KMS-11 (cell line): ENCODE measurements around the gene KCTD15.

Source experiments
- H2AFZ ChIP-seq: fragments of 200-600 bp; sonication (generic); 2 replicates; pipeline ENCODE4 v1.6.1; 2016; ENCODE audit warnings: antibody characterized with exemption, mixed run types, low read depth
- H3K27ac ChIP-seq: fragments of 200-600 bp; sonication (generic); 2 replicates; pipeline ENCODE4 v1.6.1; 2016; ENCODE audit warnings: mild to moderate bottlenecking, mixed run types
- H3K27me3 ChIP-seq: fragments of 200-600 bp; sonication (generic); 2 replicates; pipeline ENCODE4 v1.6.1; 2017; ENCODE audit warnings: mild to moderate bottlenecking, low read depth, mixed run types, moderate library complexity; ENCODE audit not compliant: insufficient read depth
- H3K36me3 ChIP-seq: fragments of 200-600 bp; sonication (generic); 2 replicates; pipeline ENCODE4 v1.6.1; 2017; ENCODE audit warnings: mild to moderate bottlenecking, mixed run types; ENCODE audit not compliant: insufficient read depth
- H3K4me1 ChIP-seq: fragments of 200-600 bp; sonication (generic); 2 replicates; pipeline ENCODE4 v1.6.1; 2016; ENCODE audit warnings: mild to moderate bottlenecking, low read depth, mixed run types; ENCODE audit not compliant: poor library complexity, severe bottlenecking
- H3K4me2 ChIP-seq: fragments of 200-600 bp; sonication (generic); 2 replicates; pipeline ENCODE4 v1.7.0; 2016; ENCODE audit warnings: mild to moderate bottlenecking, mixed run types
- H3K4me3 ChIP-seq: fragments of 200-600 bp; sonication (generic); IDR thresholded peaks from 2 replicates; pipeline ENCODE4 v1.6.1; 2017; ENCODE audit warnings: low read depth, low read length, mixed read lengths; ENCODE audit not compliant: insufficient read depth
- H3K79me2 ChIP-seq: fragments of 200-600 bp; sonication (generic); 2 replicates; pipeline ENCODE4 v1.6.1; 2016; ENCODE audit warnings: low read depth, mixed run types; ENCODE audit not compliant: insufficient read depth
- H3K9ac ChIP-seq: fragments of 200-600 bp; sonication (generic); 2 replicates; pipeline ENCODE4 v1.6.1; 2016; ENCODE audit warnings: mild to moderate bottlenecking, mixed run types
- H4K20me1 ChIP-seq: fragments of 200-600 bp; sonication (generic); 2 replicates; pipeline ENCODE4 v1.6.1; 2016; ENCODE audit warnings: mild to moderate bottlenecking, mixed run types; ENCODE audit not compliant: insufficient read depth
- TF ChIP-seq, protein P1 (sequence below): fragments of 200-600 bp; sonication (generic); conservative IDR thresholded peaks from 2 replicates; pipeline ENCODE4 v1.6.1; 2017; ENCODE audit warnings: low read depth, mild to moderate bottlenecking, antibody characterized with exemption, low read length, moderate library complexity, mixed read lengths

The KCTD15 gene

DNA sequence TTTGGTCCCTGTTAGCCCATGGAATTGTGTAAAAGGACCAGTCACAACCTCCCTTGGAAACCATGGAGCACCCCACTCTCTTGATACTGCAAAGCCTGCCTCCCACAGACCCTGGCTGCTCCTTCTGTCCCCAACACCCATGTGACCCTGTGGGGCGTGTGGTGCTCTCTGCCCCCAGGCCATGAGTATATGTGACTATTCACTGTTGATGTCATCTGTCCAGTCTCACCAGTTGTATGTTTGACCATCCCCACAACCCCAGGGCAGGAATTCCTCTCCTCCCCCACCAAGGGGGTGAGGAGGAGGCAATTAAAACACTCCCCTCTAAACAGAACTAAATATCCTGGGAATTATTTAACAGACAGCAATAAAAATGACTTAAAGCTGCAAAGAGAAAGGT is 35.2 kb downstream of the KCTD15 start:
- no peak overlapping the region for H3K9ac ChIP-seq
- no peak overlapping the region for H3K4me2 ChIP-seq
- TF ChIP-seq, protein P1, sequence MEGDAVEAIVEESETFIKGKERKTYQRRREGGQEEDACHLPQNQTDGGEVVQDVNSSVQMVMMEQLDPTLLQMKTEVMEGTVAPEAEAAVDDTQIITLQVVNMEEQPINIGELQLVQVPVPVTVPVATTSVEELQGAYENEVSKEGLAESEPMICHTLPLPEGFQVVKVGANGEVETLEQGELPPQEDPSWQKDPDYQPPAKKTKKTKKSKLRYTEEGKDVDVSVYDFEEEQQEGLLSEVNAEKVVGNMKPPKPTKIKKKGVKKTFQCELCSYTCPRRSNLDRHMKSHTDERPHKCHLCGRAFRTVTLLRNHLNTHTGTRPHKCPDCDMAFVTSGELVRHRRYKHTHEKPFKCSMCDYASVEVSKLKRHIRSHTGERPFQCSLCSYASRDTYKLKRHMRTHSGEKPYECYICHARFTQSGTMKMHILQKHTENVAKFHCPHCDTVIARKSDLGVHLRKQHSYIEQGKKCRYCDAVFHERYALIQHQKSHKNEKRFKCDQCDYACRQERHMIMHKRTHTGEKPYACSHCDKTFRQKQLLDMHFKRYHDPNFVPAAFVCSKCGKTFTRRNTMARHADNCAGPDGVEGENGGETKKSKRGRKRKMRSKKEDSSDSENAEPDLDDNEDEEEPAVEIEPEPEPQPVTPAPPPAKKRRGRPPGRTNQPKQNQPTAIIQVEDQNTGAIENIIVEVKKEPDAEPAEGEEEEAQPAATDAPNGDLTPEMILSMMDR: no peak
- no peaks in the 10 kb centered on the region for H4K20me1 ChIP-seq
- no peaks in the 10 kb centered on the region for H3K36me3 ChIP-seq
- H3K79me2 ChIP-seq: no peaks in the 10 kb centered on the region
- no peaks in the 10 kb centered on the region for H3K4me1 ChIP-seq
- no peak overlapping the region for H3K27ac ChIP-seq
- no peak overlapping the region for H2AFZ ChIP-seq
- H3K4me3 ChIP-seq: no peak overlapping the region
- H3K27me3 ChIP-seq: no peaks in the 10 kb centered on the region

DNA sequence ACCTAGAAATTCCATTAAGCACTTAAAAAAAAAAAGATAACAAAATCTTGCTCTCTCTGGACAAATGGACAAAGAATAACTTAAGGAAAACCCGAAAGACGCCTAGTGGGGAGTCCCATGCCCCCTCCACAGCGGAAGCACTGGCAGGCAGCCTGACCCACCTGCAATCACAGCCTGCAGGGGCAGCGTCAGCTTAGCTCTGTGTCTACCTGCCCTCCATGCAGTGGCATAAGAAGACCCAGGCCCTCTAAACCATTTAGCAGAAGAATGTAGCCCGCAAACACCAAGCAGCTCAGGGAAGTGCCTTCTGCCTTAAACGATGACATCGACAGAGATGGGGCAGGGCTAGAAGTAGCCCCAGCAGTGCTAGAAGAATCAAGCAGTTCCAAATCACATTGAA is 36.0 kb downstream of the KCTD15 start:
- H3K27me3 ChIP-seq: no peaks in the 10 kb centered on the region
- TF ChIP-seq, protein P1: no peak
- no peaks in the 10 kb centered on the region for H3K79me2 ChIP-seq
- no peaks in the 10 kb centered on the region for H3K36me3 ChIP-seq
- no peak overlapping the region for H3K4me3 ChIP-seq
- H3K27ac ChIP-seq: no peak overlapping the region
- H3K9ac ChIP-seq: no peak overlapping the region
- no peaks in the 10 kb centered on the region for H3K4me1 ChIP-seq
- no peaks in the 10 kb centered on the region for H4K20me1 ChIP-seq
- H2AFZ ChIP-seq: no peak overlapping the region
- H3K4me2 ChIP-seq: no peak overlapping the region

DNA sequence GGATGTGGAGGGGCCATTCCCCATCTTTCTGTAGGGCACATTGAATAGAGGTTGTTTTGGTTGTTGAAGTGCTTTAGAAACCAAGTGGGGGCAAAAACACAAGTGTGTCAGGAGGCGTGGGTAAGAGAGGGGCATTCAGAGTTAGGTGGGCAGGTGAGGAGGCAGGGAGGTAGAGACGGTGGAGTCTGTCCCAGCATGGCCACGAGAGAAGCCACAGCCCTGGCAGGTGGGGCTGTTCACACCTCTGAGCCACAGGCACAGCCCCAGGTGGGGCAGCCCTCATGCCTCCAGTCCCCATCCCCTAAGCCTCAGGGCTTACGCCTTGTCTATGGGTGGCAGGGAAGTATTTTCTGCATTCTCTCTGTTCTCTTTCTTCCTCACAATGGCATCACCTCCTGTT is 43.7 kb downstream of the KCTD15 start:
- TF ChIP-seq, protein P1: no peak
- no peaks in the 10 kb centered on the region for H3K79me2 ChIP-seq
- no peak overlapping the region for H3K4me2 ChIP-seq
- H2AFZ ChIP-seq: no peak overlapping the region
- H3K4me3 ChIP-seq: no peak overlapping the region
- no peaks in the 10 kb centered on the region for H3K4me1 ChIP-seq
- H3K36me3 ChIP-seq: no peaks in the 10 kb centered on the region
- H4K20me1 ChIP-seq: no peaks in the 10 kb centered on the region
- H3K27me3 ChIP-seq: no peaks in the 10 kb centered on the region
- no peak overlapping the region for H3K9ac ChIP-seq
- no peak overlapping the region for H3K27ac ChIP-seq

DNA sequence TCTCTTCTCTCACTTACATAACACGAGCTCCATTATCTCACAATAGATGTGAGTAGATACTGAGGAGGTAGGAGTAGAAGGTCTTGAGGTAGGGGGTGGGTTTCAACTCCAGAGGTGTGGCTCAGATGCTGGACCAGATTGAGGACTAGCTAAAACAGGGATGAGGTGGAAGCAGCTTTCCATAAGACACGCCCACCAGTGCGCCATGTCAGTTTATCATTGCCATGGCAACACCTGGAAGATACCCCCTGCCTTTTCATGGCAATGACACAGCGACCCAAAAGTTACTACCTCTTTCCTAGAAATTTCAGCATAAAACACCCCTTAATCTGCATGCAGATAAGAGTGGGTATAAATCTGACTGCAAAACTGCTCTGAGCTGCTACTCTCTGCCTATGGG is 44.1 kb downstream of the KCTD15 start:
- Histone ChIP-seq H3K79me2 (no peaks in the 10 kb centered on the region), H4K20me1 (no peaks in the 10 kb centered on the region), H3K4me2 (no peak overlapping the region), H3K36me3 (no peaks in the 10 kb centered on the region), H3K4me3 (no peak overlapping the region), H3K9ac (no peak overlapping the region), H3K27me3 (no peaks in the 10 kb centered on the region), H3K4me1 (no peaks in the 10 kb centered on the region), H3K27ac (no peak overlapping the region), H2AFZ (no peak overlapping the region)
- TF ChIP-seq, protein P1: no peak

DNA sequence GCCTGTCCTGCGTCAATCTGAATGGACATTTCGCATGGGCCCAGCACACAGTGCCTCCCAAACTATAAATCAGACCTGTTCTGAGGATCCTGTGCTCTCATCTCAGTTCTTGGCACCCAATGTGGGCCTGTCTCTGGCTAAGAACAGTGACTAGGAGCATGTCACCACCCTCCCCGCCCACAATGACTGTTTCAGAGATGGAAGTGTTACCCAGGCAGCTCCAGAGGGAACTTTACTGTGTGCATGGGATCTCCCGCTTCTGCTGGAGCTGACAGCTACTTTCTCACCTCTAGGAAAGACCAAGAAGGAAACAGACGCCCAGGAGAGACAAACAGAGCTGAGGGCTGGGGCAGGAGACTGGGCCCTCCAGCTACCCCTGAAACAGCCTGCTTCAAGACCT is 45.0 kb downstream of the KCTD15 start:
- H3K4me3 ChIP-seq: no peak overlapping the region
- H2AFZ ChIP-seq: no peak overlapping the region
- no peak overlapping the region for H3K27ac ChIP-seq
- H3K36me3 ChIP-seq: no peaks in the 10 kb centered on the region
- no peaks in the 10 kb centered on the region for H3K79me2 ChIP-seq
- no peaks in the 10 kb centered on the region for H3K4me1 ChIP-seq
- H3K4me2 ChIP-seq: no peak overlapping the region
- H3K9ac ChIP-seq: no peak overlapping the region
- H4K20me1 ChIP-seq: no peaks in the 10 kb centered on the region
- no peaks in the 10 kb centered on the region for H3K27me3 ChIP-seq
- TF ChIP-seq, protein P1: no peak
